Upper lobe of left lung (tissue), 6 donors: Measurements from ENCODE around the gene NOC4L. TPM values are rescaled to one million over a fixed set of nuclear protein-coding genes. Genes with fewer than 3 reads are reported as not detected.

Source experiments
- ATAC-seq, 2 donors: fragments of 200-7000 bp; cut with Tn5 transposase; one replicate each; pipeline ENCODE4 v1.9.1; 2022; ENCODE audit warnings: mild to moderate bottlenecking in 2 of 2, moderate library complexity in 2 of 2; ENCODE audit not compliant: low FRiP score in 2 of 2
- DNase-seq, 2 donors: peaks; one replicate each; pipeline ENCODE4 v3.0.0-alpha.2; 2019 to 2020
- H3K27ac ChIP-seq, 4 donors: fragments of 200-600 bp; sonication (generic); one replicate each; pipeline ENCODE4 v1.5.1; 2016 to 2019
- H3K27me3 ChIP-seq, 4 donors: fragments of 200-600 bp; sonication (generic); one replicate each; pipeline ENCODE4 v1.5.1; 2017 to 2019
- H3K36me3 ChIP-seq, 4 donors: fragments of 200-600 bp; sonication (generic); one replicate each; pipeline ENCODE4 v1.5.1; 2016 to 2019
- H3K4me1 ChIP-seq, 4 donors: fragments of 200-600 bp; sonication (generic); one replicate each; pipeline ENCODE4 v1.5.1; 2018 to 2019
- H3K4me3 ChIP-seq, 4 donors: fragments of 200-600 bp; sonication (generic); one replicate each; pipeline ENCODE4 v1.5.1; 2017 to 2019; ENCODE audit warnings: mild to moderate bottlenecking in 2 of 4, moderate library complexity in 1 of 4
- H3K9me3 ChIP-seq, 4 donors: fragments of 200-600 bp; sonication (generic); one replicate each; pipeline ENCODE4 v1.5.1; 2018 to 2019
- CTCF ChIP-seq, 6 experiments: fragments of 450-650 bp in 4 of 6; fragments of 200-600 bp in 2 of 6; sonication (generic) in 2 of 6; IDR thresholded peaks; one replicate each; pipeline ENCODE4 v1.5.1; 2016 to 2019; ENCODE audit warnings: antibody characterized with exemption in 6 of 6
- EP300 ChIP-seq, 4 donors: sonication (generic); formaldehyde crosslinking; IDR thresholded peaks; one replicate each; pipeline ENCODE4 v1.5.1; 2017; ENCODE audit warnings: antibody characterized with exemption in 4 of 4, control low read depth in 2 of 4
- POLR2A ChIP-seq, 4 donors: fragments of 450-650 bp; IDR thresholded peaks; one replicate each; pipeline ENCODE4 v1.5.1; 2016 to 2017; ENCODE audit warnings: antibody characterized with exemption in 4 of 4, mild to moderate bottlenecking in 2 of 4
- POLR2AphosphoS5 ChIP-seq, 2 donors: sonication (generic); formaldehyde crosslinking; IDR thresholded peaks; one replicate each; pipeline ENCODE4 v1.5.1; 2017; ENCODE audit warnings: antibody characterized with exemption in 2 of 2
- WGBS, 2 donors: methylation state at CpG; one replicate each; pipeline ENCODE4 v1.1.5; 2017 to 2018; 5-methylcytosine and 5-hydroxymethylcytosine counted together
- small RNA-seq, 4 donors: library from RNA; depleted of rRNA; stranded (forward); fragments of <200 nt; gene quantifications; one replicate each; pipeline ENCODE3, GENCODE V24; 2016
- total RNA-seq, 6 donors: library from RNA; depleted of rRNA in 4 of 6; stranded (reverse); fragments of >200 nt in 4 of 6; gene quantifications; one replicate each; pipeline versions ENCODE4 v1.1.0 to v1.2.1, GENCODE V29; 2016 to 2021
- donor health status: DM: no; HTN: no; CAD: no; lungs with moderate emphysema.
- donor health status: DM: no; HTN: yes; CAD: no; lungs with severe emphysema.

The NOC4L gene
- total RNA-seq, 6 donors from 2014 or later = 7.4 to 22.4 (median 19.2) TPM

GRCh38 chr12:132199101-132199500, 54.8 kb downstream of the NOC4L start:
- WGBS, 2 donors = 79% methylated on average over 12 to 18 of the region's 18 CpGs
- ATAC-seq = no peak

GRCh38 chr12:132199526-132200319, 55.5 kb downstream of the NOC4L start:
- H3K36me3 ChIP-seq = no peaks in the 10 kb centered on the region
- 68 to 88% methylated on average over 4 to 18 of the region's 24 CpGs for WGBS, 2 donors
- peaks cover 0 to 6% (median 3%) of the 10 kb centered on the region in 4 donors for H3K27me3 ChIP-seq
- ATAC-seq (no peak), DNase-seq (peak in 1 of 2 donors; percentile 61)
- peaks cover 0 to 2% (median 0%) of the 10 kb centered on the region in 4 donors for H3K4me1 ChIP-seq
- no peaks in the 10 kb centered on the region for H3K9me3 ChIP-seq
- no peak for TF ChIP-seq POLR2A (IDR thresholded peaks at IDR 0.05)
- no peak for TF ChIP-seq EP300 (IDR thresholded peaks at IDR 0.05)
- no peak for TF ChIP-seq CTCF (IDR thresholded peaks at IDR 0.05)
- no peak for TF ChIP-seq POLR2AphosphoS5 (IDR thresholded peaks at IDR 0.05)
- no peak overlapping the region for H3K4me3 ChIP-seq
- H3K27ac ChIP-seq = no peak overlapping the region

More at GRCh38 chr12:132199101-132199500, 54.8 kb downstream of the NOC4L start:
- no peak for TF ChIP-seq POLR2A (IDR thresholded peaks at IDR 0.05)
- TF ChIP-seq EP300 (IDR thresholded peaks at IDR 0.05) = no peak
- TF ChIP-seq POLR2AphosphoS5 (IDR thresholded peaks at IDR 0.05) = no peak
- TF ChIP-seq CTCF (IDR thresholded peaks at IDR 0.05) = no peak
- no peak overlapping the region for H3K4me3 ChIP-seq
- no peak overlapping the region for H3K27ac ChIP-seq
- no peaks in the 10 kb centered on the region for H3K36me3 ChIP-seq
- peaks cover 0 to under 1% (median 0%) of the 10 kb centered on the region in 4 donors for H3K27me3 ChIP-seq
- no peaks in the 10 kb centered on the region for H3K4me1 ChIP-seq
- peak in 1 of 2 donors; percentile 80 for DNase-seq
- H3K9me3 ChIP-seq = peaks cover 0 to 5% (median 2%) of the 10 kb centered on the region in 4 donors

GRCh38 chr12:132200800-132201199, 56.5 kb downstream of the NOC4L start:
- Histone ChIP-seq H3K9me3 (no peaks in the 10 kb centered on the region), H3K4me3 (no peak overlapping the region), H3K4me1 (peaks cover 4 to 12% (median 5%) of the 10 kb centered on the region in 4 donors), H3K27me3 (peaks cover 0 to 16% (median 7%) of the 10 kb centered on the region in 4 donors), H3K36me3 (no peaks in the 10 kb centered on the region), H3K27ac (no peak overlapping the region)
- WGBS, 2 donors = 76 to 81% methylated on average over 19 of the region's 19 CpGs
- ATAC-seq = no peak
- TF ChIP-seq CTCF (IDR thresholded peaks at IDR 0.05) (no peak), POLR2AphosphoS5 (IDR thresholded peaks at IDR 0.05) (no peak), EP300 (IDR thresholded peaks at IDR 0.05) (no peak), POLR2A (IDR thresholded peaks at IDR 0.05) (no peak)
- DNase-seq = peak in 1 of 2 donors; percentile 72

GRCh38 chr12:132201391-132202120, 57.3 kb downstream of the NOC4L start:
- WGBS, 2 donors = 86 to 87% methylated on average over 3 to 18 of the region's 23 CpGs
- Histone ChIP-seq H3K4me1 (peaks cover 4 to 12% (median 5%) of the 10 kb centered on the region in 4 donors), H3K4me3 (no peak overlapping the region), H3K27me3 (peaks cover 0 to 22% (median 7%) of the 10 kb centered on the region in 4 donors), H3K27ac (no peak overlapping the region), H3K9me3 (no peaks in the 10 kb centered on the region), H3K36me3 (no peaks in the 10 kb centered on the region)
- peak in 1 of 2 donors; percentile 66 for DNase-seq
- TF ChIP-seq POLR2AphosphoS5 (IDR thresholded peaks at IDR 0.05) = no peak
- no peak for TF ChIP-seq EP300 (IDR thresholded peaks at IDR 0.05)
- TF ChIP-seq CTCF (IDR thresholded peaks at IDR 0.05) = no peak
- no peak for TF ChIP-seq POLR2A (IDR thresholded peaks at IDR 0.05)
- no peak for ATAC-seq

Small RNA genes within 50 kb of the gene (small RNA-seq; reads per million reads assigned to genes)
- gene AC138466.3 = 0 reads per million in 4 donors

Other genes with a start within 250 kb of the NOC4L start
- 10 to 100 TPM in 5 of 6 donors, 1 to 10 TPM in 1; 6.8 to 93.2 (median 40.7) TPM for gene ULK1, start 249.8 kb upstream of the NOC4L start, total RNA-seq
- 10 to 100 TPM; 11.3 to 30.7 (median 22.5) TPM for gene PUS1, start 215.2 kb upstream of the NOC4L start, total RNA-seq
- 10 to 100 TPM; 21.7 to 61.8 (median 40.4) TPM for gene EP400, start 194.5 kb upstream of the NOC4L start, total RNA-seq
- gene DDX51, start 138 bp upstream of the NOC4L start, total RNA-seq = 10 to 100 TPM in 5 of 6 donors, 1 to 10 TPM in 1; 8.7 to 23.5 (median 19.2) TPM
- gene GALNT9, start 185.1 kb downstream of the NOC4L start, total RNA-seq = under 1 TPM in 1 of 6 donors, not detected in 5; 0.26 TPM